Muscle layer of duodenum (tissue), 2 donors: ENCODE data around the gene KDM2B.

Source experiments
- H3K27ac ChIP-seq: one replicate; pipeline ENCODE4 v1.7.0; 2013; ENCODE audit warnings: mild to moderate bottlenecking, low read length
- H3K27me3 ChIP-seq: one replicate; pipeline ENCODE4 v1.7.0; 2013; ENCODE audit warnings: low read depth, mild to moderate bottlenecking, control low read depth, low read length
- H3K36me3 ChIP-seq, 2 donors: one replicate each; pipeline ENCODE4 v1.7.0; 2013; ENCODE audit warnings: low read length in 2 of 2, control low read depth in 1 of 2, mild to moderate bottlenecking in 1 of 2; ENCODE audit not compliant: insufficient read depth in 2 of 2, control insufficient read depth in 1 of 2
- H3K4me1 ChIP-seq, 2 donors: one replicate each; pipeline ENCODE4 v1.7.0; 2013; ENCODE audit warnings: low read length in 2 of 2, mild to moderate bottlenecking in 2 of 2, control low read depth in 1 of 2, moderate library complexity in 1 of 2; ENCODE audit not compliant: insufficient read depth in 2 of 2, control insufficient read depth in 1 of 2
- H3K4me3 ChIP-seq, 2 donors: one replicate each; pipeline ENCODE4 v1.7.0; 2013; ENCODE audit warnings: low read length in 2 of 2, low read depth in 1 of 2, mild to moderate bottlenecking in 1 of 2
- H3K9me3 ChIP-seq, 2 donors: one replicate each; pipeline ENCODE4 v1.7.0; 2013; ENCODE audit warnings: low read length in 2 of 2, control low read depth in 1 of 2, mild to moderate bottlenecking in 1 of 2; ENCODE audit not compliant: control insufficient read depth in 1 of 2
- donor health status: healthy.

Gene KDM2B

DNA sequence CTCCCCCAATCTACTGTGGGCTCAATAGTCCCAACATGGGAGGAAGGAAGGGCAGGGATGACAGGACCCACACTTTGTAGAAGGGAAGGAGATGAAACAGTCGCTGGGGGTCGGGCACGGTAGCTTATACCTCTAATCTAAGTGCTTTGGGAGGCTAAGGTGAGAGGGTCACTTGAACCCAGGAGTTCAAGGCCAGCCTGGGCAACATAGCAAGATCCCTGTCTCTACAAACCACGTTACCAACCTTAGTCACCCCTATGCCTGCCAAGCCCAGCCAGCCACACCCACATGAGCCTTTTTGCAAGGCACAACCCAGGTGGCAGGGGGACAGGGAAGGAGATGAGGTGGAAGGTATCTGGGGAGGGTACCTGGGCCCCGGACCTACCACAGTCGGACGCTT lies 31.7 kb downstream of the KDM2B start:
- Histone ChIP-seq H3K9me3 (no peaks in the 10 kb centered on the region), H3K27ac (no peak overlapping the region), H3K36me3 (peaks cover 0 to 9% of the 10 kb centered on the region in 2 donors), H3K4me3 (no peak overlapping the region), H3K27me3 (no peaks in the 10 kb centered on the region), H3K4me1 (peaks cover 0 to 4% of the 10 kb centered on the region in 2 donors)

DNA sequence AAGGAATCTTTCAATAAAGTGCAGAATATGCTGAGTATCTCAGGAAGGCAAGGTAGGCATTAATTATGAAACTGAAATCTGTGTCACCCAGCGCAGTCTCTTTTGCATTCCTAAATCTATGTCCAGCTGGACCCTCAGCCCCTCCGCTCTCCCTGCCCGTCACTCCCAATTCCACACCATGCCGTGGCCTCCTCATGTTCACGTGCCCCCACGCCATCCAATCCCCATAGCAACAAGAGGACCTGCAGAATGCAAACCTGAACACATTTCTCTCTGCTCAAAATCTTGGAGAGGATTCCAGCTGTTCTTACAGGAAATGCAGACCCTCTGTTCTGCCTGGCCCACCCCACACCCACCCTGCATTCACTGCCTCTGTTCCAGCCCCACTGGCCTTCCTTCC lies 35.3 kb downstream of the KDM2B start:
- H3K27ac ChIP-seq, result no peak overlapping the region

DNA sequence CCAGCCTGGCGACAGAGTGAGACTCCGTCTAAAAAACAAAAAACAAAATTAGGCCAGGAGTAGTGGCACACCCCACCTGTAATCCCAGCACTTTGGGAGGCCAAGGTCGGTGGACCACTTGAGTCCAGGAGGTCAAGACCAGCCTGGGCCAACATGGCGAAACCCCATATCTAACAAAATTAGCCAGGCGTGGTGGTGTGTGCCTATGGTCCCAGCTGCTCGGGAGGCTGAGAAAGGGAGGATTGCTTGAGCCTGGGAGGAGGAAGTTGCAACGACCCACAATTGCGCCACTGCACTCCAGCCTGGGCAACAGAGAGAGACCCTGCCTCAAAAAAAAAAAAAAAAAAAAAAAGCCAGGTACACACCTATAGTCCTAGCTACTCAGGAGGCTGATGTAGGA lies 37.0 kb downstream of the KDM2B start:
- Histone ChIP-seq H3K27ac (no peak overlapping the region), H3K9me3 (no peaks in the 10 kb centered on the region), H3K4me3 (no peak overlapping the region), H3K4me1 (peaks cover 0 to under 1% of the 10 kb centered on the region in 2 donors), H3K36me3 (peaks cover 0 to 5% of the 10 kb centered on the region in 2 donors), H3K27me3 (no peaks in the 10 kb centered on the region)

More for the DNA sequence above, 35.3 kb downstream of the KDM2B start:
- Histone ChIP-seq H3K36me3 (peaks cover 0 to 9% of the 10 kb centered on the region in 2 donors), H3K27me3 (no peaks in the 10 kb centered on the region), H3K4me3 (no peak overlapping the region), H3K9me3 (no peaks in the 10 kb centered on the region), H3K4me1 (no peaks in the 10 kb centered on the region)

DNA sequence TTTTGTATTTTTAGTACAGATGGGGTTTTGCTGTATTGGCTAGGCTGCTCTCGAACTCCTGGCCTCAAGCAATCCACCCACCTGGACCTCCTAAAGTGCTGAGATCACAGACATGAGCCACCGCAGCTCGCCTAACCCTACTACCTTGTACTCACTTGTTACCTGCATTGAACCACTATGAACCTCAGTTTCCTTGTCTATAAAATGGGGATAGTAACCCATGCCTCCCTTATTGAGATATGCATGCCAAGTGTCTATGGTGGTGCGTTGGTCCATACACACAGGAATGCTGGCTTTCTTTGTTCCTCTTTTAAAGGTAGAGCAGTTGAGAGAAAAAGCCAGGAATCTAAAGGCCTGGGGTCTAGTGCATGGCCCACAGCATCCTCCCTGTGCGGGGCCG lies 40.9 kb downstream of the KDM2B start:
- Histone ChIP-seq H3K36me3 (no peaks in the 10 kb centered on the region), H3K27me3 (no peaks in the 10 kb centered on the region), H3K4me1 (peaks cover 10 to 28% of the 10 kb centered on the region in 2 donors), H3K4me3 (no peak overlapping the region), H3K27ac (no peak overlapping the region), H3K9me3 (no peaks in the 10 kb centered on the region)

DNA sequence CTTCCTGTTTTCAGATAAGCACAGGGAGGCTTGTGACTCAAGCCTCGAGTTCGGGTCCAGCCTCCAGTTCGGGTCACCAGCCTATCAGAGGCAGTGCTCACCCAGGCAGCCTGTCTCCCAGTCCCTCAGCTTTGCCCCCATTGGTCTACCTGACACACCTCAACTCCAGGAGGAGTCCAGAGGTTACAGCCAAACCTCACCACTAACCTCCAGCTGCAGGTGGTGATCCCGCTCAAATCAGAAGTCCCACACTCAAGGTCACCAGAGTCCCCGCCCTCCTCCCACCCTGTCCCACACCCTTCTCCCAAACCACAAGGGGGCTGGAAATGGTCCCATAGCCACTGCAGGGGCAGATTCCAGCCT lies 42.1 kb downstream of the KDM2B start:
- Histone ChIP-seq H3K27me3 (no peaks in the 10 kb centered on the region), H3K9me3 (no peaks in the 10 kb centered on the region), H3K4me1 (peaks cover 10 to 28% of the 10 kb centered on the region in 2 donors), H3K36me3 (no peaks in the 10 kb centered on the region), H3K27ac (no peak overlapping the region), H3K4me3 (peak overlapping the region in 1 of 2 donors; percentile 52)

DNA sequence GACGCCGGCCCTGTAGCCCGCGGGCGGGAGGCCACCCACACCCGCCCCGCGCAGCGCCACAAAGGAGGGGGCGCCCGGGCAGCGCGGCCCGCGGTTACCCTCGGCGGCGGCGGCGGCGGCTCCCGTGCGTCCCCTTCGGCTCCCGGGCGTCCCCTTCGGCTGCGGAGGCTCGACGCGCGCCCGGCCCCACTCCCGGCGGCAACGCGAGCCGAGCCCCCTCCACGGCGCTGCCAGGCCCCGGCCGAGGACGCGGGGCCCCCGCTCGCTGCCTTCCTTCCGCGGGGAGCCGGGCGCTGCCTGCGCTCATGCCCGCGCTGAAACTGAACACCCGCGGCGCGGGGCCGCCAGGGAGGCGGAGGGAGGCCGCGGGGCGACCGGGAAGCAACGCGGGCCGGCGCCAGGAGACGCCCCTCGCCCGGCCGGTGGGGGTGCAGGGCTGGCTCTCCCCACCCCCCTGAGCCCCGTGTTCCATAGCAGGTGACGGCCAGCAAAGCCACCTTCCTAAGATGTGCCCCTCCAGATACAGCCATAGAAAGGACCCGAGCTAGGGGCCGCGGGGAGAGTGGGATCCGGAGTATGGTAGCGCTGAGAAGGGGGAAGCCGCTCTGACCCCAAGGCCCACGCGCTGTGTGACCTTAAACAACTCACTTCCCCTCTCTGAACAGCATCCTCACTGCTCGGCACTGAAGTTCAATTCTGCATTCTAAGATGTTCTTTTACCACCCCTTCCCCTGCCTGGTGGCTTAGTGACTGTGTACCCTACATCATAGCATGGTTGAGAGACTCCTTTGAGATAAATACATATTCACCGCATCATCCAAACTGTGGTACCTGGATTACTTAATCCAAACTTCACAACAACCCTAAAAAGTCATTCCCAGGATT lies 42.8 kb downstream of the KDM2B start:
- Histone ChIP-seq H3K4me1 (peaks cover 10 to 34% of the 10 kb centered on the region in 2 donors), H3K27ac (no peak overlapping the region), H3K9me3 (no peaks in the 10 kb centered on the region), H3K27me3 (no peaks in the 10 kb centered on the region), H3K36me3 (no peaks in the 10 kb centered on the region), H3K4me3 (peak overlapping the region; percentile 52 to 77)

DNA sequence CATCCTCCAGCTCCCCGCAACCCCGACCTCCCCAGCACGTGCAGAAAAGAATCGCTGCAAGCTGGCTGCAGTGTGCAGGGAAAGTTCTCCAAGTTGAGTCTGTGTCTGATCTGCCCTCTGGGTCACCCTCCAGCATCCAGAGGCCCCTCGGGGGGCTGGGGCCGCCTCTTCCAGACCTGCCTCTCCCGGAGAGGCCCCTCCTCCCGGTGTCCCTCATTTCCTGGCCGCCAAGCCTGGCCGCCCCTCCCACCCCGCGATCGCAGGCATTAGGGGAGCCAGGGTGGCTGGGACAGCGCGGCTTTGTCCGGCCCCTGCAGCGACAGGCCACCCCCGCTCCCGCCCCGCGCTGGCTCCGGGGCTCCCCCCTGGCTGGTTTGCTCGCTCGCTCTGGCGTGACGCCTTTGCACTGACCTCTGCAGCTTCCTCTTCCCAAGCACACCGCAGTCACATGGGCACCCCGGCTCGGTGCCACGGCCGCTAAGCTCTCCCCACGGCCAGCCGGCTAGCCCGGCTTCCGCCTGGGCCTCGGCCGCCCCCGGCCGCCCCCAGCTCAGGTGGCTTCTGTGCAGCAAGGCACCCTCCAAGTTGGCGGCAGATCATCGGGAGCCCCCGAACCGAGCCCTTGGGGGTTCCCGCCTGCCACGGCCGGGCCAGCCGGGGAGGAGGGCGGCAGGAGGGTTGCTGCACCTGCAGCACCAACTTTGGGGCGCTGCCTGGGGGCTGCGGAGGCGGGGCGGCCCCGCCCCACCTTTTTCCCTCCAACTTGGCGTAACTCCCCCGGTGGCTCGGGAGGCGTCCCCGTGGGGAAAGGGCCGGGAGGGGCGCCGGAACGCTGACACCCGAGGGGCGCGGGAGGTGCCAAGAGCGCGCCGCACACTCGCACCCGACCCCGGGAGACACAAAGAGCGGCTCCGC lies 43.7 kb downstream of the KDM2B start:
- Histone ChIP-seq H3K4me1 (peaks cover 10 to 43% of the 10 kb centered on the region in 2 donors), H3K27ac (peak overlapping the region; percentile 51), H3K4me3 (peak overlapping the region; percentile 61 to 77), H3K36me3 (peaks cover 0 to 5% of the 10 kb centered on the region in 2 donors), H3K27me3 (no peaks in the 10 kb centered on the region), H3K9me3 (no peaks in the 10 kb centered on the region)

DNA sequence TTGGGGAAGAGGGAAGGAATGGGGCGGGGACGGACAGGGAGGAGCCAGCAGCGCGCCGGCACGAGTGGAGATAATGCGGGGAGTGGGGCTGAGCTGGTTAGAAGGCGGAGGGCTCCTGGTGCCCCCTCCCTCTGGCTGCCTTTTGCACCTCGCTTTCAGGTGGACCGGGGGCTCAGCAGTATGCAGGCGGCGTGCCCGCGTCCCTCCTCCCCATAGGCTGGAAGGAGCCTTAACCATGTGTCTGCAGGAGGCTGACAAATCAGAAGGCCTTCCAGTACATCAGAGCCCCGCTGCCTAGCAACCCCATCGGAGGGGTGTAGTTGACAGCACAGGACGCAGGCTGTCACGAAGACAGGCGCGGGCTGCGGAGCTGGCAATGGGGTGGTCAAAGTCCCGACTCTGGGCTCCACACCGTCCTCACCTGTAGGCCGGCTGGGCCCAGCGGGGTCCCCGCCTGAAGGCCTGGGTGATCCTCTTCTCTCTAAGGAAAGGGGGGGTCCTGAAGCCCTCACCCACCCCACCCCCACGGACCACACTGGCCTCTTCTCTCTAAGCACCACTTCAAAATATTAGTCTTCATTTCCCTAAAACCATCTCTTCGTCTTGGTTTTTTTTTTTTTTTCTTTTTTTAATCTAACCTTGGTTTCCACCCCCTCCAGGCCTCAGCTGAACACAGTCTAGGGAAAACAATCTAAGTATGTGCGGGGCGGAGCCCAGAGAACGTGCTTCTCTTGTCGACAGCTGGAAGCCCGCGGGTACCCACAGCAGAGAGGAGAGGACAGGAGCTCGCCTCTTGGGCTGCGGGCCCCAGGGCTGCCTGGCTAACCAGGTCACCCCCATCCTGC lies 44.5 kb downstream of the KDM2B start:
- Histone ChIP-seq H3K27me3 (no peaks in the 10 kb centered on the region), H3K9me3 (no peaks in the 10 kb centered on the region), H3K4me1 (peaks cover 10 to 43% of the 10 kb centered on the region in 2 donors), H3K4me3 (peak overlapping the region; percentile 61 to 77), H3K36me3 (peaks cover 0 to 6% of the 10 kb centered on the region in 2 donors), H3K27ac (peak overlapping the region; percentile 51)

DNA sequence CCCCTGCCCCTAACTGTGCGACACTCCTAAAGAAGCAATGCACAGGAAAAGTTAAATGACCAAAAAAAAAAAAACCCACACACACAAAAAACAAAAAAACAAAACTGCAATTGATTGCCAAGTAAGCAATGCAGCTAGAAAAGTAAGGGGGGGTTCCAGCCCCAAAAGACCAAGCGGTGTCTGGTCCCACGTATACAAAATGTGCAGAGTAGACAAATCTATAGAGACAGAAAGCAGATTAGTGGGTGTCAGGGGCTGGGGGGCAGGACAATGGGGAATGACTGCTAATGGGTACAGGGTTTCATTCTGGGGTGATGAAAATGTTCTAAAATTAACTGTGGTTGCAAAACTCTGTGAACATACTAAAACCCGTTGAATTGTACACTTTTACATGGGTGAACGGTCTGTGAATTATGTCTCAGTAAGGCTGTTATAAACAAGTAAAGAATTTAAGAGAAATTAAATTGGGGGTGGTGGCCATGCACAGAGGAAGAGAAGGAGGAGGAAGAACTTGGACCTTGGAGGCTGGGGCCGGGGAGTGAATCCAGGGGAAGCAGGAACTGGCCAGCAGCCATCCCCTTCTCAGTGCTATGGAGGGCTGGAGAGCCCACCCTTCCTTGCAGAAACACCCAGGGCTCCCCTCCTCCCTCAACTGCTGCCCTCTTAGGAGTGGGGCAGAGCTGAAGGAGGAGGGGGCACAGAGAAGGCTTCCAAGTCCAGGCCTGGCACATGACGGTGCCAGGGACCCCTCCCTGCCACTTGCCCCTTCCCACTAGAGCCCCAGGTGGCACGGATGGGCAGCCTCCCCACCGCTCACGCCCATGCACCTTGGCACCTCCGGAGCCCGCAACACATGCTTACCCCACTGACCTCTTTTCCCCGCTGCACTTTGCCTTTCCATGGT lies 45.4 kb downstream of the KDM2B start:
- peaks cover 10 to 47% of the 10 kb centered on the region in 2 donors for H3K4me1 ChIP-seq

DNA sequence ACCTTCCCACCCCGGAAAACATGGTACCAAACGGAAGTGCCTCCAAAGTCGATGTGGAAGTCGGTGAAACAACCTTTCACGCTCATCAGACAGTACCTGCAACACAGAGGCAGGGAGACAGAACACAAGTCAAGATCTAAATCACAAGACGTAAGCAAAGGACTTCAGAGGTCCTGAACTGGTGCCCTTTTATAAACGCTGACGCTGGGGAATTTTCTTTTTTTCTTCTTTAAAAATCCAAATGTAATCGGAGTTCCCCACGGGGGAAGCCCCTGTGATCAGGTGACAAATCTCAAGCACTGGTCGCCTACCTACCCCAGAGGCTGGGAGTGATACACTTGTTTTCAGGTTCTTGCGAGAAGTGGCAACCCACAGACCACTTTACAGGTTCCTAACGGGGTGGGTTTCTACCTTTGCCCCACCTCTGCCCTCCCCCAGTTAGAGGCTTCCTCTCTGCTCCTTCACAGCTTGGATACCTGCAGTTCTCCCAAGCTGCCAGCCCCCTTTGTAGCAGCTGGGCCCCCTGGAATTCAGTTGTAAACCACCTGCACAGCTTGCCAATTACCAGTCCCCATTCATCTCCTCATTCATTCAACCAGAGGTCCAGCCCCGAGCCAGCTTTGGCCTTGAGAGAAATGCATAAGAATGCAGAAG lies 46.2 kb downstream of the KDM2B start:
- Histone ChIP-seq H3K27me3 (no peaks in the 10 kb centered on the region), H3K9me3 (no peaks in the 10 kb centered on the region), H3K36me3 (peaks cover 0 to 6% of the 10 kb centered on the region in 2 donors), H3K27ac (no peak overlapping the region), H3K4me1 (peaks cover 10 to 47% of the 10 kb centered on the region in 2 donors), H3K4me3 (no peak overlapping the region)

More for the DNA sequence above, 45.4 kb downstream of the KDM2B start:
- no peaks in the 10 kb centered on the region for H3K9me3 ChIP-seq
- H3K27me3 ChIP-seq, result no peaks in the 10 kb centered on the region
- no peak overlapping the region for H3K27ac ChIP-seq
- H3K4me3 ChIP-seq, result peak overlapping the region; percentile 61 to 77
- peaks cover 0 to 6% of the 10 kb centered on the region in 2 donors for H3K36me3 ChIP-seq
